ENCODE measurements around the gene NPY4R. TPM values are rescaled to one million over a fixed set of nuclear protein-coding genes. Genes with fewer than 3 reads are reported as not detected.
"Not testable (repeated sequence)": the region's sequence is repeated elsewhere in the genome, so short reads cannot be mapped to it uniquely, and the experiment has no call there.

Gene NPY4R
- total RNA-seq, 1 experiment from 2014 or later, result not detected

GRCh38 chr10:46499990-46500389, 34.2 kb upstream of the NPY4R start:
- H3K4me2 ChIP-seq (ENCODE audit: low read length); H3K9me3 ChIP-seq (ENCODE audit: control insufficient read depth in 1 of 2, insufficient read depth in 1 of 2, low read depth in 1 of 2, low read length in 2 of 2); DNase-seq (ENCODE audit: low read depth, low spot score); intact Hi-C loops (cut with micrococcal nuclease); H3K9me2 ChIP-seq (ENCODE audit: insufficient read depth); H3K79me2 ChIP-seq (ENCODE audit: insufficient read depth, low read length); H3K4me1 ChIP-seq (ENCODE audit: control insufficient read depth in 1 of 2, insufficient read depth in 2 of 2, low read length in 2 of 2); H3K27me3 ChIP-seq (ENCODE audit: insufficient read depth, low read length); H3K9ac ChIP-seq (ENCODE audit: low read length); H2AFZ ChIP-seq (ENCODE audit: low read depth, low read length, poor library complexity, severe bottlenecking); RAD21 ChIA-PET (ENCODE audit: low non-redundant PET in 1 of 2, low total read pairs in 2 of 2, uncharacterized antibody in 2 of 2, unreplicated experiment in 2 of 2); H3K4me3 ChIP-seq (replicated peaks in 1 of 2; ENCODE audit: low read depth in 1 of 2, low read length in 2 of 2); CTCF ChIA-PET; BruUV-seq (replicated peaks); ATAC-seq; H4K20me1 ChIP-seq (ENCODE audit: insufficient read depth); POLR2A ChIA-PET; H3K36me3 ChIP-seq (ENCODE audit: control insufficient read depth in 1 of 2, insufficient read depth in 2 of 2, low read length in 2 of 2); H3K27ac ChIP-seq (ENCODE audit: low read depth, low read length): not testable (repeated sequence)

GRCh38 chr10:46498985-46499703, 33.4 kb upstream of the NPY4R start:
- H3K4me3 ChIP-seq (replicated peaks in 1 of 2; ENCODE audit: low read depth in 1 of 2, low read length in 2 of 2); RAD21 ChIA-PET (ENCODE audit: low non-redundant PET in 1 of 2, low total read pairs in 2 of 2, uncharacterized antibody in 2 of 2, unreplicated experiment in 2 of 2); H3K36me3 ChIP-seq (ENCODE audit: control insufficient read depth in 1 of 2, insufficient read depth in 2 of 2, low read length in 2 of 2); CTCF ChIA-PET; H3K4me2 ChIP-seq (ENCODE audit: low read length); DNase-seq (ENCODE audit: low read depth, low spot score); H3K27ac ChIP-seq (ENCODE audit: low read depth, low read length); H3K9ac ChIP-seq (ENCODE audit: low read length); POLR2A ChIA-PET; H4K20me1 ChIP-seq (ENCODE audit: insufficient read depth); H3K27me3 ChIP-seq (ENCODE audit: insufficient read depth, low read length); H2AFZ ChIP-seq (ENCODE audit: low read depth, low read length, poor library complexity, severe bottlenecking); H3K4me1 ChIP-seq (ENCODE audit: control insufficient read depth in 1 of 2, insufficient read depth in 2 of 2, low read length in 2 of 2); H3K9me3 ChIP-seq (ENCODE audit: control insufficient read depth in 1 of 2, insufficient read depth in 1 of 2, low read depth in 1 of 2, low read length in 2 of 2); ATAC-seq; H3K9me2 ChIP-seq (ENCODE audit: insufficient read depth); H3K79me2 ChIP-seq (ENCODE audit: insufficient read depth, low read length); intact Hi-C loops (cut with micrococcal nuclease); BruUV-seq (replicated peaks): not testable (repeated sequence)

- POLR2A ChIA-PET; H3K4me3 ChIP-seq (replicated peaks in 1 of 2; ENCODE audit: low read depth in 1 of 2, low read length in 2 of 2); DNase-seq (ENCODE audit: low read depth, low spot score); ATAC-seq; H4K20me1 ChIP-seq (ENCODE audit: insufficient read depth); H3K79me2 ChIP-seq (ENCODE audit: insufficient read depth, low read length); CTCF ChIA-PET; H3K36me3 ChIP-seq (ENCODE audit: control insufficient read depth in 1 of 2, insufficient read depth in 2 of 2, low read length in 2 of 2); H3K9me2 ChIP-seq (ENCODE audit: insufficient read depth); H3K27me3 ChIP-seq (ENCODE audit: insufficient read depth, low read length); RAD21 ChIA-PET (ENCODE audit: low non-redundant PET in 1 of 2, low total read pairs in 2 of 2, uncharacterized antibody in 2 of 2, unreplicated experiment in 2 of 2); H3K4me1 ChIP-seq (ENCODE audit: control insufficient read depth in 1 of 2, insufficient read depth in 2 of 2, low read length in 2 of 2); H3K9me3 ChIP-seq (ENCODE audit: control insufficient read depth in 1 of 2, insufficient read depth in 1 of 2, low read depth in 1 of 2, low read length in 2 of 2); H3K27ac ChIP-seq (ENCODE audit: low read depth, low read length); H3K4me2 ChIP-seq (ENCODE audit: low read length); BruUV-seq (replicated peaks); H3K9ac ChIP-seq (ENCODE audit: low read length); intact Hi-C loops (cut with micrococcal nuclease); H2AFZ ChIP-seq (ENCODE audit: low read depth, low read length, poor library complexity, severe bottlenecking): not testable (repeated sequence)
These were observed 32.1 kb upstream of the NPY4R start for GRCh38 chr10:46497878-46498277.

- H3K9ac ChIP-seq (ENCODE audit: low read length); H3K4me1 ChIP-seq (ENCODE audit: control insufficient read depth in 1 of 2, insufficient read depth in 2 of 2, low read length in 2 of 2); H4K20me1 ChIP-seq (ENCODE audit: insufficient read depth); H2AFZ ChIP-seq (ENCODE audit: low read depth, low read length, poor library complexity, severe bottlenecking); BruUV-seq (replicated peaks); RAD21 ChIA-PET (ENCODE audit: low non-redundant PET in 1 of 2, low total read pairs in 2 of 2, uncharacterized antibody in 2 of 2, unreplicated experiment in 2 of 2); ATAC-seq; intact Hi-C loops (cut with micrococcal nuclease); H3K9me3 ChIP-seq (ENCODE audit: control insufficient read depth in 1 of 2, insufficient read depth in 1 of 2, low read depth in 1 of 2, low read length in 2 of 2); H3K4me2 ChIP-seq (ENCODE audit: low read length); H3K27me3 ChIP-seq (ENCODE audit: insufficient read depth, low read length); CTCF ChIA-PET; POLR2A ChIA-PET; H3K36me3 ChIP-seq (ENCODE audit: control insufficient read depth in 1 of 2, insufficient read depth in 2 of 2, low read length in 2 of 2); H3K9me2 ChIP-seq (ENCODE audit: insufficient read depth); DNase-seq (ENCODE audit: low read depth, low spot score); H3K79me2 ChIP-seq (ENCODE audit: insufficient read depth, low read length); H3K27ac ChIP-seq (ENCODE audit: low read depth, low read length); H3K4me3 ChIP-seq (replicated peaks in 1 of 2; ENCODE audit: low read depth in 1 of 2, low read length in 2 of 2): not testable (repeated sequence)
These were observed 31.6 kb upstream of the NPY4R start for GRCh38 chr10:46497401-46497800.
